Loucy (cell line): ENCODE measurements around the gene TBX3.

Experiments used
- H2AFZ ChIP-seq: fragments of 200-600 bp; sonication (generic); 2 replicates; pipeline ENCODE4 v1.6.0; 2016; ENCODE audit warnings: antibody characterized with exemption, mild to moderate bottlenecking, low read length, moderate library complexity
- H3F3A ChIP-seq: fragments of 200-600 bp; 2 replicates; pipeline ENCODE4 v1.6.0; 2016; ENCODE audit warnings: antibody characterized with exemption, low read depth, mild to moderate bottlenecking
- H3K27me3 ChIP-seq: fragments of 200-600 bp; sonication (generic); 2 replicates; pipeline ENCODE4 v1.6.1; 2014; ENCODE audit warnings: low read length, mild to moderate bottlenecking; ENCODE audit not compliant: insufficient read depth, poor library complexity, severe bottlenecking
- H3K36me3 ChIP-seq: fragments of 200-600 bp; sonication (generic); 2 replicates; pipeline ENCODE4 v1.6.1; 2016; ENCODE audit warnings: low read length; ENCODE audit not compliant: insufficient read depth
- H3K4me1 ChIP-seq: fragments of 200-600 bp; sonication (generic); 2 replicates; pipeline ENCODE4 v1.5.1; 2014; ENCODE audit warnings: low read length, mild to moderate bottlenecking; ENCODE audit not compliant: insufficient read depth, poor library complexity, severe bottlenecking
- H3K4me2 ChIP-seq: fragments of 200-600 bp; sonication (generic); 2 replicates; pipeline ENCODE4 v1.6.0; 2014; ENCODE audit warnings: antibody characterized with exemption, low read length, low read depth, mild to moderate bottlenecking; ENCODE audit not compliant: poor library complexity, severe bottlenecking
- H3K4me3 ChIP-seq: fragments of 200-600 bp; sonication (generic); 2 replicates; pipeline ENCODE4 v1.5.1; 2014; ENCODE audit warnings: low read length, mild to moderate bottlenecking, mixed read lengths; ENCODE audit not compliant: poor library complexity, severe bottlenecking
- H3K79me2 ChIP-seq: fragments of 200-600 bp; sonication (generic); 2 replicates; pipeline ENCODE4 v1.6.1; 2014; ENCODE audit warnings: low read length; ENCODE audit not compliant: insufficient read depth
- H3K9ac ChIP-seq: fragments of 200-600 bp; sonication (generic); 2 replicates; pipeline ENCODE4 v1.6.0; 2014; ENCODE audit warnings: mild to moderate bottlenecking, low read depth, low read length, moderate library complexity; ENCODE audit not compliant: poor library complexity, severe bottlenecking
- H3K9me2 ChIP-seq: fragments of 200-600 bp; sonication (generic); replicated peaks from 2 replicates; pipeline ENCODE4 v1.6.1; 2016; ENCODE audit warnings: low read depth, low read length, mixed read lengths
- H3K9me3 ChIP-seq: fragments of 200-600 bp; sonication (generic); 2 replicates; pipeline ENCODE4 v1.6.1; 2014; ENCODE audit warnings: mild to moderate bottlenecking, antibody characterized with exemption, low read length, low read depth; ENCODE audit not compliant: insufficient read depth
- H4K20me1 ChIP-seq: fragments of 200-600 bp; sonication (generic); 2 replicates; pipeline ENCODE4 v1.6.0; 2014; ENCODE audit warnings: antibody characterized with exemption, low read length, mild to moderate bottlenecking; ENCODE audit not compliant: insufficient read depth, poor library complexity, severe bottlenecking
- CTCF ChIP-seq: fragments of 200-600 bp; sonication (generic); conservative IDR thresholded peaks from 2 replicates; pipeline ENCODE4 v1.5.1; 2014; ENCODE audit warnings: mild to moderate bottlenecking, antibody characterized with exemption, low read length
- EZH2phosphoT487 ChIP-seq: fragments of 200-600 bp; IDR thresholded peaks from 2 replicates; pipeline ENCODE4 v1.6.1; 2018; ENCODE audit warnings: antibody characterized with exemption, mild to moderate bottlenecking, moderate library complexity, borderline replicate concordance

The TBX3 gene

GRCh38 chr12:114701553-114701952 is 17.6 kb upstream of the TBX3 start:
- Histone ChIP-seq H4K20me1 (no peaks in the 10 kb centered on the region), H3K79me2 (no peaks in the 10 kb centered on the region), H3K4me2 (no peak overlapping the region), H3K4me3 (no peak overlapping the region), H3K27me3 (no peaks in the 10 kb centered on the region), H3K36me3 (no peaks in the 10 kb centered on the region), H2AFZ (no peak overlapping the region), H3K9ac (no peak overlapping the region), H3K9me3 (no peaks in the 10 kb centered on the region), H3K9me2 (no peaks in the 10 kb centered on the region), H3F3A (no peaks in the 10 kb centered on the region), H3K4me1 (no peaks in the 10 kb centered on the region)
- TF ChIP-seq EZH2phosphoT487, result no peak

GRCh38 chr12:114701104-114701414 is 17.1 kb upstream of the TBX3 start:
- Histone ChIP-seq H3K4me1 (no peaks in the 10 kb centered on the region), H3K36me3 (no peaks in the 10 kb centered on the region), H3F3A (no peaks in the 10 kb centered on the region), H3K4me3 (no peak overlapping the region), H3K9me3 (no peaks in the 10 kb centered on the region), H2AFZ (no peak overlapping the region), H3K27me3 (no peaks in the 10 kb centered on the region), H3K9me2 (no peaks in the 10 kb centered on the region), H3K79me2 (no peaks in the 10 kb centered on the region), H3K4me2 (no peak overlapping the region), H3K9ac (no peak overlapping the region), H4K20me1 (no peaks in the 10 kb centered on the region)
- TF ChIP-seq CTCF (no peak), EZH2phosphoT487 (no peak)

GRCh38 chr12:114700392-114701103 is 16.6 kb upstream of the TBX3 start:
- Histone ChIP-seq H3K9me3 (no peaks in the 10 kb centered on the region), H3K4me1 (no peaks in the 10 kb centered on the region), H3F3A (no peaks in the 10 kb centered on the region), H3K4me2 (no peak overlapping the region), H3K9me2 (no peaks in the 10 kb centered on the region), H3K4me3 (no peak overlapping the region), H3K9ac (no peak overlapping the region), H3K79me2 (no peaks in the 10 kb centered on the region), H3K36me3 (no peaks in the 10 kb centered on the region), H3K27me3 (no peaks in the 10 kb centered on the region), H2AFZ (no peak overlapping the region), H4K20me1 (no peaks in the 10 kb centered on the region)
- TF ChIP-seq EZH2phosphoT487 (no peak), CTCF (no peak)

GRCh38 chr12:114698566-114699163 is 14.7 kb upstream of the TBX3 start:
- Histone ChIP-seq H3K9me3 (no peaks in the 10 kb centered on the region), H3K27me3 (no peaks in the 10 kb centered on the region), H3K4me1 (no peaks in the 10 kb centered on the region), H3K4me3 (no peak overlapping the region), H3K4me2 (no peak overlapping the region), H3K36me3 (no peaks in the 10 kb centered on the region), H3F3A (no peaks in the 10 kb centered on the region), H3K79me2 (no peaks in the 10 kb centered on the region), H3K9me2 (no peaks in the 10 kb centered on the region), H4K20me1 (no peaks in the 10 kb centered on the region), H3K9ac (no peak overlapping the region), H2AFZ (no peak overlapping the region)
- no peak for TF ChIP-seq EZH2phosphoT487
- TF ChIP-seq CTCF, result no peak
